Adrenal gland (tissue), 12 donors: ENCODE results near the gene SPINDOC. TPM values are rescaled to one million over a fixed set of nuclear protein-coding genes. Genes with fewer than 3 reads are reported as not detected.

ENCODE experiments used
- DNase-seq, 7 donors: peaks; one replicate each; pipeline ENCODE4 v3.0.0-alpha.2; 2019 to 2020
- H3K27ac ChIP-seq, 5 donors: fragments of 200-600 bp; sonication (generic) in 4 of 5; 1 replicate in 3 of 5; 2 replicates in 2 of 5; pipeline versions ENCODE4 v1.5.1 to v1.8.0; 2016 to 2020; ENCODE audit warnings: mild to moderate bottlenecking in 1 of 5
- H3K27me3 ChIP-seq: fragments of 200-600 bp; 2 replicates; pipeline ENCODE4 v1.8.0; 2021
- H3K36me3 ChIP-seq, 2 donors: fragments of 200-600 bp; replicated peaks in 1 of 2; 1 replicate in 1 of 2; 2 replicates in 1 of 2; pipeline versions ENCODE4 v1.5.1 to v1.8.0; 2018 to 2022
- H3K4me1 ChIP-seq, 2 donors: fragments of 200-600 bp; replicated peaks in 1 of 2; 1 replicate in 1 of 2; 2 replicates in 1 of 2; pipeline versions ENCODE4 v1.5.1 to v1.8.0; 2018 to 2021
- H3K4me3 ChIP-seq, 4 donors: fragments of 200-600 bp; sonication (generic) in 3 of 4; one replicate each; pipeline ENCODE4 v1.5.1; 2016 to 2018
- H3K9me3 ChIP-seq, 3 donors: fragments of 200-600 bp; sonication (generic) in 1 of 3; replicated peaks in 1 of 3; 1 replicate in 2 of 3; 2 replicates in 1 of 3; pipeline versions ENCODE4 v1.5.1 to v1.8.0; 2016 to 2021
- CTCF ChIP-seq, 6 experiments: fragments of 450-650 bp in 4 of 6; fragments of 200-600 bp in 2 of 6; sonication (generic) in 1 of 6; IDR thresholded peaks; 1 replicate in 5 of 6; 2 replicates in 1 of 6; pipeline versions ENCODE4 v1.5.1 to v1.8.0; 2016 to 2021; ENCODE audit warnings: antibody characterized with exemption in 6 of 6, mild to moderate bottlenecking in 2 of 6, moderate library complexity in 1 of 6
- POLR2A ChIP-seq, 2 donors: fragments of 450-650 bp; IDR thresholded peaks; one replicate each; pipeline ENCODE4 v1.6.1; 2017; ENCODE audit warnings: antibody characterized with exemption in 2 of 2, mild to moderate bottlenecking in 2 of 2, moderate library complexity in 1 of 2
- WGBS, 4 donors: extraction: QIAGEN DNeasy Blood & Tissue Kit in 2 of 4; methylation state at CpG; one replicate each; pipeline versions ENCODE4 v1.1.5 to v1.1.7; 2013 to 2017; 5-methylcytosine and 5-hydroxymethylcytosine counted together
- intact Hi-C, 2 donors: fragments of 100-400 bp; cut with DNase I; formaldehyde crosslinking; loops; one replicate each; pipeline versions ENCODE4 v1.14.1 to v1.15.0; 2022 to 2023
- polyA plus RNA-seq, 3 donors: library from polyadenylated mRNA; stranded (reverse); fragments of 200-250 nt in 2 of 3; fragments of 350-450 nt in 1 of 3; fragmentation: Illumina TruSeq in 1 of 3; extraction: RNeasy Lipid Tissue Mini Kit (QIAGEN cat#74804) in 1 of 3; gene quantifications; one replicate each; pipeline ENCODE4 v1.2.3, GENCODE V29; 2013 to 2014
- total RNA-seq, 9 donors: library from RNA; depleted of rRNA in 4 of 9; stranded (reverse); fragments of >200 nt in 4 of 9; fragments of 120-200 nt in 1 of 9; fragmentation: NEBNext Ultra II Directional in 1 of 9; extraction: Animal tissue kit (Norgen Biotek cat#: 25700) in 1 of 9; gene quantifications; one replicate each; pipeline versions ENCODE4 v1.1.0 to v1.2.4, GENCODE V29; 2013 to 2023
- donor health status: healthy with polysubstance abuse.
- donor health status: Bipolar disorder and iron deficiency.
- donor health status: DM: yes; HTN: yes; CAD: no.
- donor health status: DM: no; HTN: no; CAD: no.
- donor health status: DM: no; HTN: no; CAD: no.
- donor health status: DM: yes; HTN: yes; CAD: no.

The SPINDOC gene
- total and polyA plus RNA-seq, 12 donors: 4.5 to 19.2 (median 10.9) TPM

GRCh38 chr11:63767565-63768236, 45.6 kb upstream of the SPINDOC start:
- peaks cover 28 to 42% of the 10 kb centered on the region in 2 donors for H3K4me1 ChIP-seq
- intact Hi-C loops: loop anchor here (2.0 to 10.0 kb wide), 2 partner anchors 41 to 177 kb away; no protein-coding TSS in a partner anchor
- WGBS, 4 donors: 0 to 2% (median 1%) methylated on average over 27 to 34 of the region's 34 CpGs
- peak overlapping the region; percentile 56 to 97 (median 74) for H3K4me3 ChIP-seq
- H3K27ac ChIP-seq: peak overlapping the region in 4 of 5 donors; percentile 8 to 80 (median 65)
- TF ChIP-seq POLR2A (IDR thresholded peaks at IDR 0.05) (peak in 1 of 2 donors; percentile 31), CTCF (IDR thresholded peaks at IDR 0.05) (no peak)
- H3K9me3 ChIP-seq: no peaks in the 10 kb centered on the region
- no peaks in the 10 kb centered on the region for H3K27me3 ChIP-seq
- DNase-seq: peak; percentile 55 to 80 (median 64)
- no peaks in the 10 kb centered on the region for H3K36me3 ChIP-seq

GRCh38 chr11:63768237-63769041, 44.8 kb upstream of the SPINDOC start, which contains the start of gene ZFTA:
Gene ZFTA, minus strand, starts transcription at chr11:63768775. Its CDS starts 153 bp downstream, at chr11:63768622.
- peak within 1 kb of the TSS in 4 of 5 donors; percentile 8 to 80 (median 65) for H3K27ac ChIP-seq
- peak; percentile 58 to 74 (median 61) for DNase-seq
- 0 to 1% (median 1%) methylated on average over 1 to 110 of the region's 113 CpGs; no CpG with 5 or more reads in 1 of the 4 donors for WGBS, 4 donors
- H3K27me3 ChIP-seq: no peaks in the 10 kb centered on the region
- H3K4me1 ChIP-seq: peaks cover 22 to 34% of the 10 kb centered on the region in 2 donors
- H3K36me3 ChIP-seq: no peaks in the 10 kb centered on the region
- peak within 1 kb of the TSS; percentile 56 to 97 (median 74) for H3K4me3 ChIP-seq
- no peaks in the 10 kb centered on the region for H3K9me3 ChIP-seq
- intact Hi-C loops: loop anchor here in 1 of 2 donors (10.0 kb wide), 1 partner anchor 176 kb away; no protein-coding TSS in a partner anchor
- peak in 1 of 2 donors; percentile 15 for TF ChIP-seq POLR2A (IDR thresholded peaks at IDR 0.05)
- peak in 3 of 6 experiments; percentile 78 to 86 (median 81) for TF ChIP-seq CTCF (IDR thresholded peaks at IDR 0.05)

- DNase-seq: peak in 5 of 7 donors; percentile 17 to 52 (median 30)
- intact Hi-C loops: loop anchor here in 1 of 2 donors (10.0 kb wide), 1 partner anchor 176 kb away; no protein-coding TSS in a partner anchor
- TF ChIP-seq POLR2A (IDR thresholded peaks at IDR 0.05) (peak in 1 of 2 donors; percentile 21), CTCF (IDR thresholded peaks at IDR 0.05) (no peak)
- H3K4me1 ChIP-seq: peaks cover 15 to 28% of the 10 kb centered on the region in 2 donors
- H3K9me3 ChIP-seq: no peaks in the 10 kb centered on the region
- H3K4me3 ChIP-seq: peak overlapping the region in 3 of 4 donors; percentile 6 to 97 (median 15)
- H3K27me3 ChIP-seq: no peaks in the 10 kb centered on the region
- H3K27ac ChIP-seq: peak overlapping the region in 1 of 5 donors; percentile 77
- no peaks in the 10 kb centered on the region for H3K36me3 ChIP-seq
- WGBS, 4 donors: 0 to 2% (median 1%) methylated on average over 3 to 82 of the region's 82 CpGs; no CpG with 5 or more reads in 1 of the 4 donors
These were observed 44.1 kb upstream of the SPINDOC start for GRCh38 chr11:63769042-63769713.
